ENCODE data around the gene COL7A1.

The COL7A1 gene

DNA sequence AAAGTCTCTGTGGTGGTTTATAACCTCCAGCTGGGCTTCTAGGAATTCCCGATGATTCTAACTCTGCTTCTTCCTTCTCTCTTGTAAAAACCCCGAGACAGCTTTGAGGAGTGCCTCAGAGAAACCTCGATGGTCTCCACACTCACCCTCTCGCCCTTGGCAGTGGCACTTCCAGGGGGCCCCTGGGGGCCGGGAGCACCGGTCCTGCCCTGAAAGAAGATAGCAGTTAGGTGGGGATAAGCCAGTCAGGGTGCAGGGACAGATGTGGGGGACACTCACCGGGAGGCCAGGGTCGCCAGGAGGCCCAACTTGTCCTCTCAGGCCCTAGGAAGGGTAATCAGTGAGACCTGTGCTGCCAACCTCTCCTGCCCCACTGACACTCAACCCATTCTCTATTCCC, 9.7 kb downstream of the COL7A1 start:
- DNase-seq (no peak), ATAC-seq (no peak)
- no peak overlapping the region for H3K4me3 Mint-ChIP-seq
- H3K27me3 Mint-ChIP-seq, result peaks cover 33% of the 10 kb centered on the region
- no peak overlapping the region for H3K27ac Mint-ChIP-seq
- H3K9me3 Mint-ChIP-seq, result no peaks in the 10 kb centered on the region
- H3K4me1 Mint-ChIP-seq, result no peaks in the 10 kb centered on the region

DNA sequence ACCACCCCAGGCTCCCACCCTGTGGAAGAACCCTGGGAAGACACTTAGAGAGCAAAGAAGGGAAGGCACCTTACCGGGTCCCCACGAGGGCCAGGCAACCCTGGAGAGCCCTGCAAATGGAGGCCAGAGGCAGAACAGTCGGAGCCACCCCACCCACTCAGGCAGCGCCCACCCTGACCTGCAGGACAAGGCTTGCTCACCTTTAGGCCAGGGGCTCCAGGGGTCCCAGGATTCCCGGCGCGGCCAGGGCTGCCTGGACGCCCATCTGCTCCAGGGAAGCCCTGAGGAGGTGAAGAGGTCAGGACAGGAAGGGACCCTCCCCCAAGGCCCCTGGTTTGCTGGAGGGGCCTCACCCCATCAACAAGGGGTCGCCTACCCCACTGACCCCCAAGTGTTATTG, 10.3 kb downstream of the COL7A1 start:
- no peak overlapping the region for H3K4me3 Mint-ChIP-seq
- H3K27me3 Mint-ChIP-seq, result peaks cover 28% of the 10 kb centered on the region
- DNase-seq, result no peak
- H3K4me1 Mint-ChIP-seq, result no peaks in the 10 kb centered on the region
- ATAC-seq, result no peak
- H3K27ac Mint-ChIP-seq, result peak overlapping the region in 1 of 2 donors; percentile 55
- no peaks in the 10 kb centered on the region for H3K9me3 Mint-ChIP-seq

DNA sequence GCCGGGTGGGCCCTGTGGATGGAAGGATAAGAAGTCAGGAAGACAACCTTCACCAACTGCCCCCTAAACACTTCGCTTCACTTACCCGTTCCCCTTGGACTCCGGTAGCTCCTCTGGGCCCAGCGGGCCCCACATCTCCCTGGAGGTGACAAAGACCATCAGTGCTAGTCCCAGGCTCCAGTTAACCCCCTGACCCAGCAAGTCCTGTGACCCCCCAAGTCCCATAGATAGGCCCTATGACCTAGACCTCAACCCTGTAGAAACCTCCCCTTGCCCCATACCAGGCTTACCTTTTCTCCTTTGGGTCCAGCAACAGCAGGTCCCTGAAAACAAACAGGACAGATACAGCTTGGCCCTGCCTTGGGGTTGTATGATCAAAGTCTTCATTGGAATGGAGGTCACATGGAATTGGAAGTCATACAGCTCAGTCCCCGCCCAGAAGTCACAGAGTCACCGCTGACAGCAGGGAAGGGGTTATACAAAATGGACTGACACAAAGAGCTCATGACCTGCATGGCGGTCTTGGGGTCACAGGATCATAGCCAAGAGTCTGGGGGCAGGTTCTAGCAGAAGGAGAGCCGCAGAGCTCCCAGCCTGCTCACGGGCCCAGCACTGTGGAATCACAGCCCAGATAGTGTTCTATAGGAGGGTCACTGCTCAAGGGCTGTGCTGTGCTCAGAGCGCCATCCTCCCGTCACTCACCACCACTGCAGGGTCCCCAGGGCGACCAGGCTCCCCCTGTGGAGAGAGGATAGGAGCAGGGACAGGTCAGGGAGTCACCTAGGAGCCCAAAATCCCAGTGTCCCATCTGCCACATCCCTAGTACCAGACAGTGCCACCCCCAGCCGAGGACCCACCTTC, 13.3 kb downstream of the COL7A1 start:
- DNase-seq (no peak), ATAC-seq (no peak)
- H3K27ac Mint-ChIP-seq, result peak overlapping the region; percentile 24 to 69
- no peak overlapping the region for H3K4me3 Mint-ChIP-seq
- H3K9me3 Mint-ChIP-seq, result no peaks in the 10 kb centered on the region
- no peaks in the 10 kb centered on the region for H3K27me3 Mint-ChIP-seq
- H3K4me1 Mint-ChIP-seq, result no peaks in the 10 kb centered on the region

DNA sequence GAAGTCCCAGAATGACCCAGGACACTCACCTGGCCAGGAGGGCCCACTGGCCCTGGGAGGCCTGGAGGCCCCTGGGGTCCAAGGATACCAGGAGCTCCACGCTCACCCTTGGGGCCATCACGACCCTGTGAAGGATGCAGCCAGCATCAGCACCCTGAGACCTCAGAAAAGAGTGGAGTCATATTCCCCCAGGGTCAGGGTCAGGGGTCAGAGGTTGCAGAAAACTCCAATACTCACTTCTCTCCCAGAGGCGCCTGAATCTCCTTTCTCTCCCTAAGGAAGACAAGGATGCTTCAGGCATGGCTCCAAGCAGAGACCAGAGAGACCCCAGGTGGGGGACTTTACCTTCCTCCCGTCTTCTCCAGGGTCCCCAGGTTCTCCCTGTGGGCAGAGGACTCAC, 18.5 kb downstream of the COL7A1 start:
- H3K4me3 Mint-ChIP-seq, result no peak overlapping the region
- peak overlapping the region in 1 of 2 donors; percentile 34 for H3K27ac Mint-ChIP-seq
- no peaks in the 10 kb centered on the region for H3K27me3 Mint-ChIP-seq
- H3K9me3 Mint-ChIP-seq, result no peaks in the 10 kb centered on the region
- no peak for DNase-seq
- ATAC-seq, result no peak
- H3K4me1 Mint-ChIP-seq, result no peaks in the 10 kb centered on the region

DNA sequence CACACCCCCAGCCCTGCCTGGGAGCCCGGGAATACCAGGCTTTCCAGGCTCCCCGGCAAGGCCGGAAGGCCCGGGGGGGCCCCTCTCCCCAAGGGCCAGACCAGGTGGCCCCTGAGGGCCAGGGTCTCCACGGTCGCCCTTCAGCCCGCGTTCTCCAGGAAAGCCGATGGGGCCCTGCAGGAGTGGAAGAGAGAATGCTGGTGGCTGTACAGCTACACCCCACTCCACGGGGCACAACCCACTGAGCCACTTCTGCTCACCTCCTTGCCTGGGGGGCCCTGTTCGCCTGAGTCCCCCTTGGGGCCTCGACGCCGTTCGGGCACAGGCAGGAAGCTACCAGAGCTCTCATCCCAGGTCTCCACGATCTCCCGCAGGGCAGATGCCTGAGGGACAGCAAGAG, 19.8 kb downstream of the COL7A1 start:
- no peaks in the 10 kb centered on the region for H3K9me3 Mint-ChIP-seq
- ATAC-seq, result no peak

DNA sequence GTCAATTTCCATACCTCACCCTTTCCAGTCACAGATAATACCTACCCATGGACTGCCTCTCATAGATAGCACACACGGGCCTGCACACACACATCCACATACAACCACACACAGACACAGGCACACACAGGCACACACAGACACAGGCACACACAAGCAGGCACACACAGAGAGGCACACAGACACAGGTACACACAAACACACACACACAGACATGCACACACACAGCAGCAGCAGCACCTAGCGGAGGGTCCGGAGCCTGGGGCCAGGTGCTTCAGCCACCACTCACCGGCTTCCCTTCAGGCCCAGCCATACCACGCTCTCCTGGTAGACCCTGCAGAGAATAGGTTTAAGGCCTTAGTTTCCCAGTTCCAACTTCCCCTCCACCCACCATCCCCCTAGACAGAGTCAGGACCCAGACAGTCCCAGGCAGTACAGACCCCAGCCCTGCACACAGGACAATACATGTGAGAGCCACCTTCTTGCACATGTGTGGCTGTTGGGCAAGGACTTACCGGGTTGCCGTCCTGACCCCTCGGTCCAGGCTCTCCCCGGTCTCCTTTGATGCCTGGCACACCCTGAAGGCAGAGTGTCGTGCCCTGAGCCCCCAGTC, 21.1 kb downstream of the COL7A1 start:
- Mint-ChIP-seq H3K27me3 (no peaks in the 10 kb centered on the region), H3K4me3 (no peak overlapping the region), H3K27ac (peak overlapping the region in 1 of 2 donors; percentile 59), H3K4me1 (no peaks in the 10 kb centered on the region), H3K9me3 (no peaks in the 10 kb centered on the region)
- DNase-seq (no peak), ATAC-seq (no peak)

More for the DNA sequence above, 19.8 kb downstream of the COL7A1 start:
- Mint-ChIP-seq H3K4me3 (no peak overlapping the region), H3K4me1 (no peaks in the 10 kb centered on the region), H3K27ac (no peak overlapping the region), H3K27me3 (no peaks in the 10 kb centered on the region)
- DNase-seq, result no peak

DNA sequence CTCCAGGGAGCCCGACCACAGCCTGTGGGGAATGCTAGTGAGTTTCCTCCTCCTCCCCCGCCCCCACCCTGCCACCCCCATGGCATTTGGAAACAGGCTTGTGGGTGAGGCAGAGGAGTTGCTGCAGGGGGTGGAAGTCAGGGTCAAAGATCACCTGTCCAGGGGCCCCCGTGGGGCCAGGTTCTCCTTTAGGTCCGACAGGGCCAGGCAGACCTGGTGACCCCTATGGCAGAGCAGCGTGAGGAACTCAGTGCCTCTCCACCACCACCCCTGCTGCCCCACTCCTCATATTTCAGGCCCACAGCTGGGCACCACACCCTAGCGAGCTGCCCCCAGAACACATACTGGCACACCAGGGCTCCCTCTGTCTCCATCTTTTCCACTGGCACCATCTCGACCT, 22.6 kb downstream of the COL7A1 start:
- Mint-ChIP-seq H3K9me3 (no peaks in the 10 kb centered on the region), H3K4me1 (no peaks in the 10 kb centered on the region), H3K27me3 (no peaks in the 10 kb centered on the region), H3K4me3 (no peak overlapping the region), H3K27ac (no peak overlapping the region)
- DNase-seq (no peak), ATAC-seq (no peak)

DNA sequence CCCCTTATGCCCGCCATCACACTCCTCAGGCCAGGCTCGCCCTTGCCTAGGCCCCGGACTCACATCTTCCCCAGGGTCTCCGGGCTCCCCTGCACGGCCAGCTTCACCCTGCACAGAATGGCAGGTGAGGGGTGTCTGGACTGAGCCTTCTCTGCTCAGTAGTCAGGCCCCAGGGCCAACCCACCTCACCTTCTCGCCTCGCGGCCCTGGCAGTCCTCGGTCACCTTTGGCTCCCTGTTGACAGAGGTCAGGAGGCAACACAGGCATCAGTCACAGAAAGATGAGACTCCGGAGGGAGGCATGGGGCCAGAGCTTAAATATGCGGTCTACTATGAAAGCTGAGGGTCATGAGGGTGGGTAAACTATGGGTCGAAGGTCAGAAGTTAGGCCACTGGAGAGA, 23.2 kb downstream of the COL7A1 start:
- ATAC-seq, result no peak
- no peak overlapping the region for H3K4me3 Mint-ChIP-seq
- DNase-seq, result no peak
- H3K27me3 Mint-ChIP-seq, result no peaks in the 10 kb centered on the region
- no peaks in the 10 kb centered on the region for H3K4me1 Mint-ChIP-seq
- H3K27ac Mint-ChIP-seq, result no peak overlapping the region
- H3K9me3 Mint-ChIP-seq, result no peaks in the 10 kb centered on the region

DNA sequence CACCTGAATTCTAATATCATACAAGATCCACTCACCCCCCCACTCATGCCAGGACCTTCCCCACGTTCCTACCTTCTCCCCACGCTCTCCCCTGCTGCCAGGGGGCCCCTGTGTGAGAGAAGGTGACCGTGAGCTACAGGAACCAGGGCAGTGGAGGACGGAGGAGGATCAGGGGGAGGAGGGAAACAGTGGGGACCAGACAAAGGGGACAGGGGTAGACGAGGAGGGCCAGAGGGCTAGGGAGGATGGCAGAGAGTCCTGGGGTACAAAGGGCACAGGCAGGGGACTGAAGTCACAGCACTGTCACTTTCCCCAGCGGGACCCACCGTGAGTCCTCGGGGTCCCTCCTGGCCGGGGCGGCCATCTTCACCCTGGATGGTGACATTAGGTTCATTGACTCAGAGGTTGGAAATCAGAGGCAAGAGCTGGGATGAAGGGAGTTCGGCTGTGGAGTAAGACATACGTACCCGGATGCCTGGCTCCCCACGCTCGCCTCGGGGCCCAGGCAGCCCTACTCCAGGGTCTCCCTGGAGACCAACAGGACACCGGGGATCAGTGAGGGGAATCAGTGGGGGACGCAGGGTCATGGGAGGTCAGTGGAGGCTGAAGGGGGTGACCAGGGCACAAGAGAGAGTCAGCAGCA, 25.2 kb downstream of the COL7A1 start:
- ATAC-seq (no peak), DNase-seq (no peak)
- Mint-ChIP-seq H3K27ac (no peak overlapping the region), H3K27me3 (no peaks in the 10 kb centered on the region), H3K4me1 (peaks cover 11% of the 10 kb centered on the region), H3K9me3 (no peaks in the 10 kb centered on the region), H3K4me3 (no peak overlapping the region)

DNA sequence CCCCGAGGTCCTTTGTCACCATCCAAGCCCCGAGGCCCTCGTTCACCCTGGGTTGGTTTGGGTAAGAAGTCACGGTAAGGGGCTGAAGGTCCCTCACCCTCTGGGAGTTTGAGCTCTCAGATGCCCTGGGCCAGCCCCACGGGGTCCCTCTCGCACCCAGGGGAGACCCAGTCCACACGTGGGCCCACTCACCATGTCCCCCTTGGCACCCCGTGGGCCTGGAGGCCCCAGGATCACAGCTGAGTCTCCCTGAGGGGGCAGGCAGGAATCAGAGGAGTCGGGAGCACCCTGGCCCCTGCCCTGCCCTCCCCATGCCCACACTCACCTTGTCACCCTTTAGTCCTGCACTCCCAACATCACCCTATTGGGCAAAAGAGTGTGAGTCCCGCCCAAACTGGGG, 25.7 kb downstream of the COL7A1 start:
- no peaks in the 10 kb centered on the region for H3K9me3 Mint-ChIP-seq
- DNase-seq, result no peak
- ATAC-seq, result no peak
- no peaks in the 10 kb centered on the region for H3K27me3 Mint-ChIP-seq
- peaks cover 11% of the 10 kb centered on the region for H3K4me1 Mint-ChIP-seq
- no peak overlapping the region for H3K27ac Mint-ChIP-seq
- H3K4me3 Mint-ChIP-seq, result no peak overlapping the region

DNA sequence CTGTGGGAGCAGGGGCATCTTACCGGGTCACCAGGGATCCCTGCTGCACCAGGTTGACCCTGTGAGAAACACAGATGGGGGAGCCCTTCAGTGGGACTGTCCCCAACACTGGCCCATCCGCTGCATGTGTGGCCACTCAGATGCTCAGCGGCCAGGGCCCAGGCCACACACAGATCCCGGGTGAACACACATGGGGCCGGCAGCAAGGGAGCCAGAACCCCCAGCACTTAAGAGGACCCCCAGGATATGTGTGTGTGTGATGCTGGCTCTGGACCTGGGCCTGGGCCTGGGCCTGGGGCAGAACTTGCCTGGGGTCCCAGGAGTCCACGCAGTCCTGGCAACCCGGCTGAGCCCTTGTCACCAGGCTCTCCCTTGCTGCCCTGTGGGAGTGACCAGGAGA, 26.7 kb downstream of the COL7A1 start:
- Mint-ChIP-seq H3K4me1 (peaks cover 18% of the 10 kb centered on the region), H3K27me3 (no peaks in the 10 kb centered on the region), H3K27ac (no peak overlapping the region), H3K9me3 (no peaks in the 10 kb centered on the region), H3K4me3 (no peak overlapping the region)
- no peak for DNase-seq
- no peak for ATAC-seq

DNA sequence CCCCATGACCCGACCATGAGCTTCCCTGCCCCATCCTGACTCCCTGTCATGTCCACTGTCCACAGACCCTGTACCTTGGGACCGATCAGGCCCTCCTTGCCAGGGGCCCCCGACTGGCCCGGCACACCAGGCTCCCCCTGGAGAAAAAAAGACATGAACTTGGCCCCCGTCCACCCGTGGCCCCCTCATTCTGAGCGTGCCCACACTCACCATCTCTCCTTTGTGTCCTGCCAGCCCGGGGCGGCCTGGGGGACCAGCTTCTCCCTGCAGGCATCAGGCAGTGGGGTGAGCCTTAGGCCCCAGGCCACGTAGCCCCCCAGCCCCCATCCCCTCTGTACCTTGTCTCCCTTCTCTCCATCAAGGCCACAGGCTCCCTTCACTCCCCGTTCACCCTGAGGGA, 27.6 kb downstream of the COL7A1 start:
- Mint-ChIP-seq H3K4me1 (peaks cover 18% of the 10 kb centered on the region), H3K27ac (no peak overlapping the region), H3K4me3 (no peak overlapping the region), H3K27me3 (no peaks in the 10 kb centered on the region), H3K9me3 (no peaks in the 10 kb centered on the region)
- DNase-seq (no peak), ATAC-seq (no peak)

DNA sequence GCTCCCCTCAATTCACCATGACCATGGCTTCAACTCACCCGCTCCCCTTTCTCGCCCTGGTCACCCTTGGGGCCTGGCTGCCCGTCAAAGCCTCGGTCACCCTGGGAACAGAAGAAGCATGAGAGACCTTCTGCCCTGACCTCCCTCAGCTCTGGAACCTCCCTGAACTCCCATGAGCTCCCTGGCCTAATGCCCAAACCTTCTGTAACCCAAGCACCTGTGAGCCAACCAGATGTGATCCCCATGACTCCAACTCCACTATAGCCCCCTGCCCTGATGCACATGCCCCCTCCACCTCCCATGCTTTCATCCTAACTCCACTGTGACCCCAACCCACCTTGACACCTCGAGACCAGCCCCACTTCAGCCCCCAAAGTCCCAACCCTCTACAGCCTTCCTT, 28.0 kb downstream of the COL7A1 start:
- no peak overlapping the region for H3K4me3 Mint-ChIP-seq
- ATAC-seq, result no peak

DNA sequence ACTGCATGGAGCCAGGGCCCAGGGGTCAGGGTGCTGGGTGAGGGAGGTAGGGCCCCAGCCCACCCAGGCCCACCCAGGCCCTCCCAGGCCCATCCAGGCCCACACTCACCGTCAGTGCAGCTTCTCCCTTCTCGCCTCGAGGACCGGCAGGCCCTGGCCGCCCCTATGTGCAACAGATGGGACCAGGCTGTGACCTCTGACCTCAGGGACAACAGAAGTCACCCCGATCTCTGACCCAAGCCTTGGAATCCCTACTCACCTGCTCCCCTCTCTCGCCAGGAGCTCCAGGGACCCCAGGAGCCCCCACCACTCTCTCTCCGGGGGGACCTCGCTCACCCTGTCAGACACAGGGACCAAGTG, 28.7 kb downstream of the COL7A1 start:
- DNase-seq (no peak), ATAC-seq (no peak)
- Mint-ChIP-seq H3K4me3 (no peak overlapping the region), H3K9me3 (no peaks in the 10 kb centered on the region), H3K27ac (peak overlapping the region in 1 of 2 donors; percentile 70), H3K4me1 (peaks cover 19% of the 10 kb centered on the region), H3K27me3 (no peaks in the 10 kb centered on the region)

More for the DNA sequence above, 28.0 kb downstream of the COL7A1 start:
- Mint-ChIP-seq H3K27ac (peak overlapping the region in 1 of 2 donors; percentile 53), H3K9me3 (no peaks in the 10 kb centered on the region), H3K4me1 (peaks cover 18% of the 10 kb centered on the region), H3K27me3 (no peaks in the 10 kb centered on the region)
- no peak for DNase-seq

DNA sequence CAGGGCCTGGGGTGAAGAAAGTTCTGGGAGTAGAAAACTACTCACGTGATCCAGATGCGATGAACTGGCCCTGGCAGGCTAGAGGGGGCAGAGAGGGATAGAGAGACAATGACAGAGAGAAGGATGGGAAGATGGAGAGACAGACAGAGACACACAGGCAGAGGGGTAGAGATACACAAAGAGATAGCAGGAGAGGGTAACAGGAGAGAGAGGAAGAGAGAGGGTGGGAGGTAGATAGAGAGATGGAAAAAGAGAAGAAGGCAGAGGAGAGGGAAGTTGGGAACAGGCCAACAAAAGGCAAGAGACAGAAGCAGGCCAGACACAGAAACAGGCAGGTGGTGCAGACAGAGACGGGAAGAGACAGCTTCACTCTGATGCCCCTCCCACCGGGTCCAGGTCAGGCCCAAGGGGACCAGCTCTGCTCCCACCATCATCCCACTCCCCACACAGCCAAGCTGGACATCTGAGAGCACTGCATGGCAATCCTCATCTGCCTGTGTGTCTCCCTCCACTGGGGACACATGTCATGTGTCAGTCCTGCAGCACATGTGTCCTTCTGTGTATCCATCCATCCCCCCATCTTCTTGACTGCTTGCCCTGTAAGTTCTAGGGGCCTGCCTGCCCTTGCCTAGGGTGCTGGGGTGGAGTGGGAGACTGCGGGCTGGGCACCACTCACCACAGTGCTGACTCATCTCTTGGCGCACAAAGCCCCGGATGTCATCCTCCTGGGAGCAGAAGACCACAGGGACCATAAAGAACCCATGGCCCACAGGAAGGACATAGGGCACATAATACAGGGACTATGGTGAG, 29.3 kb downstream of the COL7A1 start:
- Mint-ChIP-seq H3K4me3 (no peak overlapping the region), H3K27ac (peak overlapping the region; percentile 16 to 28), H3K4me1 (peaks cover 25% of the 10 kb centered on the region), H3K9me3 (no peaks in the 10 kb centered on the region), H3K27me3 (no peaks in the 10 kb centered on the region)
- ATAC-seq (peak; percentile 37), DNase-seq (no peak)

All from stimulated activated naive CD8-positive, alpha-beta T cell treated with anti-CD3 and anti-CD28 coated beads, Interleukin-15, amount 100 ng/mL, for 72 hours (primary cell).